ENCODE data around the gene NAP1L4. TPM values are rescaled to one million over a fixed set of nuclear protein-coding genes. Genes with fewer than 3 reads are reported as not detected.

NAP1L4 gene
- total RNA-seq, 1 experiment from 2014 or later, result 184 TPM

GRCh38 chr11:2928605-2929530 lies 63.3 kb downstream of the NAP1L4 start, which contains the start of gene PHLDA2:
TSS of gene PHLDA2 (minus strand) at chr11:2929420. CDS start at chr11:2929364, 56 bp downstream.
- H3K9me3 ChIP-seq (ENCODE audit: low read depth, low read length, poor library complexity, severe bottlenecking), result no peaks in the 10 kb centered on the region
- H3K36me3 ChIP-seq (ENCODE audit: insufficient read depth, low read length, poor library complexity, severe bottlenecking), result no peaks in the 10 kb centered on the region
- ChIA-PET CTCF (interaction anchor here (0.7 kb wide), 1 partner anchor 166 kb away, joined by 3 read pairs; no protein-coding TSS in a partner anchor), POLR2A (ENCODE audit: low non-redundant PET) (no interaction called here)
- H3K27ac ChIP-seq (ENCODE audit: low read depth, low read length, poor library complexity, severe bottlenecking), result peak within 1 kb of the TSS; percentile 42
- H3K4me1 ChIP-seq (ENCODE audit: insufficient read depth, low read length, poor library complexity, severe bottlenecking), result peaks cover 16% of the 10 kb centered on the region
- H3K4me3 ChIP-seq (ENCODE audit: low read depth, low read length, poor library complexity, severe bottlenecking), result peak within 1 kb of the TSS; percentile 59
- DNase-seq (ENCODE audit: low spot score), result peak; percentile 68
- H3K27me3 ChIP-seq (replicated peaks; ENCODE audit: insufficient read depth, low read depth, low read length, poor library complexity), result no peaks in the 10 kb centered on the region
- intact Hi-C loops (cut with micrococcal nuclease; ENCODE audit: unreplicated experiment), result no loop called here
- no peak for TF ChIP-seq EZH2 (IDR thresholded peaks at IDR 0.05; ENCODE audit: borderline replicate concordance, low read depth, low read length, poor library complexity, severe bottlenecking)
- no peak for TF ChIP-seq CTCF (conservative IDR thresholded peaks at IDR 0.05; ENCODE audit: low read depth, low read length)
- TSS peak; percentile 97 for BruUV-seq (replicated peaks)

GRCh38 chr11:2927851-2928604 lies 64.1 kb downstream of the NAP1L4 start:
- intact Hi-C loops (cut with micrococcal nuclease; ENCODE audit: unreplicated experiment), result no loop called here
- Histone ChIP-seq H3K9me3 (ENCODE audit: low read depth, low read length, poor library complexity, severe bottlenecking) (no peaks in the 10 kb centered on the region), H3K36me3 (ENCODE audit: insufficient read depth, low read length, poor library complexity, severe bottlenecking) (no peaks in the 10 kb centered on the region), H3K4me1 (ENCODE audit: insufficient read depth, low read length, poor library complexity, severe bottlenecking) (peaks cover 16% of the 10 kb centered on the region), H3K27me3 (replicated peaks; ENCODE audit: insufficient read depth, low read depth, low read length, poor library complexity) (no peaks in the 10 kb centered on the region), H3K4me3 (ENCODE audit: low read depth, low read length, poor library complexity, severe bottlenecking) (peak overlapping the region; percentile 59), H3K27ac (ENCODE audit: low read depth, low read length, poor library complexity, severe bottlenecking) (no peak overlapping the region)
- TF ChIP-seq CTCF (conservative IDR thresholded peaks at IDR 0.05; ENCODE audit: low read depth, low read length), result no peak
- TF ChIP-seq EZH2 (IDR thresholded peaks at IDR 0.05; ENCODE audit: borderline replicate concordance, low read depth, low read length, poor library complexity, severe bottlenecking), result no peak
- DNase-seq (ENCODE audit: low spot score), result peak; percentile 40
- CTCF ChIA-PET, result interaction anchor here (0.7 kb wide), 1 partner anchor 167 kb away, joined by 3 read pairs; no protein-coding TSS in a partner anchor
- BruUV-seq (replicated peaks), result no TSS peak
- POLR2A ChIA-PET (ENCODE audit: low non-redundant PET), result no interaction called here

GRCh38 chr11:2927121-2927800 lies 64.9 kb downstream of the NAP1L4 start:
- BruUV-seq (replicated peaks), result no TSS peak
- TF ChIP-seq CTCF (conservative IDR thresholded peaks at IDR 0.05; ENCODE audit: low read depth, low read length) (no peak), EZH2 (IDR thresholded peaks at IDR 0.05; ENCODE audit: borderline replicate concordance, low read depth, low read length, poor library complexity, severe bottlenecking) (no peak)
- Histone ChIP-seq H3K36me3 (ENCODE audit: insufficient read depth, low read length, poor library complexity, severe bottlenecking) (no peaks in the 10 kb centered on the region), H3K27me3 (replicated peaks; ENCODE audit: insufficient read depth, low read depth, low read length, poor library complexity) (no peaks in the 10 kb centered on the region), H3K9me3 (ENCODE audit: low read depth, low read length, poor library complexity, severe bottlenecking) (no peaks in the 10 kb centered on the region), H3K4me3 (ENCODE audit: low read depth, low read length, poor library complexity, severe bottlenecking) (no peak overlapping the region), H3K4me1 (ENCODE audit: insufficient read depth, low read length, poor library complexity, severe bottlenecking) (peaks cover 16% of the 10 kb centered on the region), H3K27ac (ENCODE audit: low read depth, low read length, poor library complexity, severe bottlenecking) (no peak overlapping the region)
- intact Hi-C loops (cut with micrococcal nuclease; ENCODE audit: unreplicated experiment), result no loop called here
- CTCF ChIA-PET, result no interaction called here
- POLR2A ChIA-PET (ENCODE audit: low non-redundant PET), result no interaction called here
- DNase-seq (ENCODE audit: low spot score), result no peak
